ENCODE results near the gene HTR3E.
A peak's percentile ranks its signal among the peaks of the same experiment; 100 is the strongest.
"Not testable (repeated sequence)": the region's sequence is repeated elsewhere in the genome, so short reads cannot be mapped to it uniquely, and the experiment has no call there.

The HTR3E gene

DNA sequence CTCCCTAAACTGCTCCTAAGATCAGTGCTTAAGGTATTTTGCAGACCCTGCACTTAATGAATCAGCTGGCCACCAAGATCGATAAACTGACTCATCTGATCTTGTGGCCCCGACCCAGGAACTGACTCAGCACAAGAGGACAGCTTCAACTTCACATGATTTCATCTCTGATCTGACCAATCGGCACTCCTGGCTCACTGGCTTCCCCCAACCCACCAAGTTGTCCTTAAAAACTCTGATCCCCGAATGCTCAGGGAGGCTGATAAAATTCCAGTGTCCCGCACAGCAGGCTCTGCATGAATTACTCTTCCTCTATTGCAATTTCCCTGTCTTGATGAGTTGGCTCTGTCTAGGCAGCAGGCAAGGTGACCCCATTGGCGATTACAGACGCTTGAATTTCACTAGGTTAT, 13.5 kb downstream of the HTR3E start:
- DNase-seq (ENCODE audit: low read depth) = no peak

- DNase-seq (ENCODE audit: low read depth) = no peak
These were observed 19.2 kb downstream of the HTR3E start for GRCh38 chr3:184116017-184116416.

DNA sequence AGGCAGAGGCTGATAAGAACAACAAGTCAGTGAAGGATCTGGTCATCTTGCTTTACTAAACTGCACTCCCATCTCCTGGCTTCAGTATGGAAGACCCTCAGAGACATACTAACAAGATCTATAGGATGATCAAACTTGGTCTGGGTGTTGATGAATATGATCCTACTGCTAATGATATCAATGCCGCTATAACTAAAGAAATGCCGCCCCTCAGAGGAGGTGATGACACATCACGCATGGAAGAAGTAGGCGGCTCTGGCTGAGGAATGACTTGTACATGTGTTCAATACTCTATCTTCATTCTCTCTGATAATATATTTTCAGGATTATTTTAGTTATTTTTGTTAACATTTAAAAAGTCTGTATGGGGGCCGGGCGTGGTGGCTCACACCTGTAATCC, 20.8 kb downstream of the HTR3E start:
- DNase-seq (ENCODE audit: low read depth) = no peak

GRCh38 chr3:184121031-184121430, 24.2 kb downstream of the HTR3E start:
- not testable (repeated sequence) for DNase-seq (ENCODE audit: low read depth)

- no peak for DNase-seq (ENCODE audit: low read depth)
These were observed 29.1 kb downstream of the HTR3E start for GRCh38 chr3:184126006-184126405.

DNA sequence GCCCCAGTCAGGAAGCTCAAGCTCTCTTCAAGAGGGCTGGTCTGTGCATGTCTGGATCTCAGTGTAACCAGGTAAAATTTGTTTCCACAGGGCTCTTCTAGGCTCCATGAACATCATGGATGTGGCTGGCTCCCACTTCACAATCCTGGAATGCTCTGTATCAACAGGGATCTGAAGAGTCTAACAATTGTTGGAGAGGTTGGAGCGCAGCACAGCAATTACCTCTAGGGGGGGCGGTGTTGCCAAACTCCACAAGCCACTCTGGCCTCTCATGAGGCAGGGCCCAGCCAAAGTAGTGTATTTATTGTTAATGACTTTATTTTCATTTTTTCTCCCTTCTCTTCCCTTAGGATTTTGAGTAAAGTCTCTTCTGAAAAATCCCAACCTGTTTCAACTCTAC, 32.1 kb downstream of the HTR3E start:
- no peak for DNase-seq (ENCODE audit: low read depth)

- DNase-seq (ENCODE audit: low read depth) = no peak
These were observed 36.1 kb downstream of the HTR3E start for GRCh38 chr3:184132945-184133344.

DNA sequence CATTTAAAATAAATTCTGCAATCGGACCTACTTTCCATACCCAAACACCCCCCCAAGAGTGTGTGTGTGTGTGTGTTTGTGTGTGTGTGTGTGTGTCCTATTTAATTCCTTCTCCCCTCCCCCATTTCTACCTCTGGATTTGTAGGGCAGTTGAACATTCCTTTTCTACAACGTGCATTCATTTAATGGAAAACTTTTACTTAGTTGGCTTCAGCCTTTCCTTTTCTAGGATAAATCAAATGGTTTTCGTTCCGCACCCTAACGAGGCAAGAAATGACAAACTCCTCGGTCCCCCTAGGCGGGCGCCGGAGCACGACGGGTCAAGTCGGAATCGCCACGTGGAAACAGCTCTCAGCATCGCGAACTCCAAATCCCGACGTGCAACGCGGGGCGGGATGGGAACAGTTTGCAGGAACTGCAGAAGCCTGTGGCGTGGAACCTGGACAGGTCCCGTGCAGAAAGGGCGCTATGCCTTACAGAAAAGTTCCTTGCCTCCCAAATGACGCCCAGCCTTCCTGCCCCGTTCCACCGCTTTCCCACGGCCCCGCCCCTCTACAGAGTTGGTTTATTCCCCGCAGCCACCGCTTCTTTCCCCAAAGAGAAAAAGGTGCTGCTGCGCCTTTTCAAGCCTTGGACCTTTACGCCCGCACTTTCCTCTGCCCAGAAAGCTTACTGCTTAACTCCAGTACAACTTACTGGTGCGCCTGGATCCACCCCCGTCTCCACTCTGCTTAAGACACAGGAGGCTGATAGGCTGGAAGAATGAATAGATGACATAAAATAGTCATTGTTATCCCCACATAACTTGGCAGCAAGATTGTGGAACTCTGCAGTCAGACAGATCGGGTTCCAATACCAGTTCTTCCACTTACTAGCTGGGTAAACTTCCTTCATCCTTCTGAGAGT, 37.2 kb downstream of the HTR3E start:
- peak; percentile 55 for DNase-seq (ENCODE audit: low read depth)

DNA sequence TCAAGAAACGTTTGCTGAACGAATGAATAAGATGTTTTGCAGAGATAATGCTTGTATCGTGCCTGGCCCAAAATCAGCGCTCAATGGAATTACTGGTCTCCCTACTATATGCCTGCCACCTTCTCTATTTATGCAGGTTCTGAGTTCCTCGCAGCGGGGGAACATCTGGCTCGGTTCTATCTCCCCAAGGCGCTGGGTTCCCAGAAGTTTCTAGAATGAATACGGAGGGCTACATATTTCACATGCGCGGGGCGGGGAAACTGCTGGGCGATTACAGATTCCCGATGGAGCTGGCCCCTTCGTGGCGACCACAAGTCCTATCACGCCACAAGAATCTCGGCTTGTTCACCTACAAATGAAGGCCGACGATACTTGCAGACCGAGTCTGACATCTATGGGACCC, 37.9 kb downstream of the HTR3E start:
- no peak for DNase-seq (ENCODE audit: low read depth)

DNA sequence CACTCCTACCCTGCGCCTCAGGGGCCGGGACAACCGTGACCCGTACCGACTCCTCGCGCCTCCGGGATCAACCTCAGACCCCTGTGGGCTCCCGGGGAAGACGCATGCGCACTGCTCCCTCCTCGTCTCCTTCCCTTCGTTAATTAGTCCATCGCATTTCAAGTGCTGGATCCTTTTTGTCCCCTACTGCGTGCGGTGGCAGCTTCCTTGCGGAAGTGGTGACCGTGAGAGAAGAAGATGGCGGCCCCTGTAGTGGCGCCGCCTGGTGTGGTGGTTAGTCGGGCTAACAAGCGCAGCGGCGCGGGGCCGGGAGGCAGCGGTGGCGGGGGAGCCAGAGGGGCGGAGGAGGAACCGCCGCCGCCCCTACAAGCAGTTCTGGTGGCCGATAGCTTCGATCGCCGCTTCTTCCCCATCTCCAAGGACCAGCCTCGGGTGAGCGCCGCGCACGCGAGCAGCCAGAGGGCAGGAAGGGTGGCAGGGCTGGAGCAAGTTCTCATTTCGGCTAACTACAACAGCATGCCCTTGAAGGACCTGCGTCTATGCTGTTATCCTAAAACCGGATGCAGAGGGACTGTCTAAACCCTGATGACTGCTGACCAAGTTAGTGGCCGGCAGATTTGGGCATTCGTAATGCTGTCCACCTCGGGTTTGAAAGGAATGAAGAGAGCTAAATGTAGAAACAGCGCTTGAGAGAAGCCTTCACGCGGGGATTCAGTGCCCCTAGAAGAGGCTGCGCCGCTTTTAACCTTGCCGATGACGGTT, 38.5 kb downstream of the HTR3E start, which contains the start of gene EIF2B5:
Gene EIF2B5 (plus strand): TSS at position 210 of the 762 bp plus-strand sequence. CDS start 28 bp downstream, at position 238.
- DNase-seq (ENCODE audit: low read depth) = peak; percentile 75

GRCh38 chr3:184135911-184136260, 39.0 kb downstream of the HTR3E start:
- no peak for DNase-seq (ENCODE audit: low read depth)

DNA sequence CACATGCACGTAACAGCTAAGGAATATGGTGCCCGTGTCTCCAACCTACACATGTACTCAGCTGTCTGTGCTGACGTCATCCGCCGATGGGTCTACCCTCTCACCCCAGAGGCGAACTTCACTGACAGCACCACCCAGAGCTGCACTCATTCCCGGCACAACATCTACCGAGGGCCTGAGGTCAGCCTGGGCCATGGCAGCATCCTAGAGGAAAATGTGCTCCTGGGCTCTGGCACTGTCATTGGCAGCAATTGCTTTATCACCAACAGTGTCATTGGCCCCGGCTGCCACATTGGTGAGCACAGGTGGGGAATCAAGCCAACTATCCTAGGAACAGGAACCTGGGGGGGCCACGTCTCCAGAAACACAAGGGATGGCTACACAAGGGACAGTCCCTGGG, 43.6 kb downstream of the HTR3E start:
- no peak for DNase-seq (ENCODE audit: low read depth)

- no peak for DNase-seq (ENCODE audit: low read depth)
These were observed 45.3 kb downstream of the HTR3E start for GRCh38 chr3:184142199-184142598.

DNA sequence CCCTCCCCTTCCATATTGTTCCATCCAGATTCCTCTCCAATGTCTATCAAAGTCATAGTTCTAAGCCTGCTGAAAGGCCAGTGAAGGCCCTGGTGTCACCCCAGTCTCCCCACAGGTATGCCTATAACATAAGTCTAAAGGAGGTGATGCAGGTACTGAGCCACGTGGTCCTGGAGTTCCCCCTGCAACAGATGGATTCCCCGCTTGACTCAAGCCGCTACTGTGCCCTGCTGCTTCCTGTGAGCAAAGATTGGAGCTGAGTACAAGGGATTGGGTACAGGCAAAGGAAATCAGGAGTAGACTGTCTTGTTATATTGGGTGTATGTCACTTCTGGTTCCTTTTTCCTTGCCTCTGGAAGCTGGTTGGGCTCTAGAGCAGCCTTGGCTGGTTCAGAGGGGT, 46.5 kb downstream of the HTR3E start:
- no peak for DNase-seq (ENCODE audit: low read depth)

DNA sequence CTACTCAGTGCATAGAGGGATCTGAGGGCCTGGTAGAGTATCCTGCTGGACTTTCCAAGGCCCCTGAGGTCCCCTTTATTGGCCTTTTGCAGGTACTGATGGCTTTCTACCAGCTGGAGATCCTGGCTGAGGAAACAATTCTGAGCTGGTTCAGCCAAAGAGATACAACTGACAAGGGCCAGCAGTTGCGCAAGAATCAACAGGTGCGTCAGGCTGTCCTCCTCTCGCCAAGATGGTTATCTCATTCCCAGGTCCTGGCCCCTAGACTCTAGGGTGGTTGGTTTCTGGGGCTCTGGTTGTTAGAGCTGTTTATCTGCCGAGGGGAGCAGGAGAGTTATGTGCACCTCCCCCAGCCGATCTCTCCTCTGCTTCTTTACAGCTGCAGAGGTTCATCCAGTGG, 47.6 kb downstream of the HTR3E start:
- no peak for DNase-seq (ENCODE audit: low read depth)

DNA sequence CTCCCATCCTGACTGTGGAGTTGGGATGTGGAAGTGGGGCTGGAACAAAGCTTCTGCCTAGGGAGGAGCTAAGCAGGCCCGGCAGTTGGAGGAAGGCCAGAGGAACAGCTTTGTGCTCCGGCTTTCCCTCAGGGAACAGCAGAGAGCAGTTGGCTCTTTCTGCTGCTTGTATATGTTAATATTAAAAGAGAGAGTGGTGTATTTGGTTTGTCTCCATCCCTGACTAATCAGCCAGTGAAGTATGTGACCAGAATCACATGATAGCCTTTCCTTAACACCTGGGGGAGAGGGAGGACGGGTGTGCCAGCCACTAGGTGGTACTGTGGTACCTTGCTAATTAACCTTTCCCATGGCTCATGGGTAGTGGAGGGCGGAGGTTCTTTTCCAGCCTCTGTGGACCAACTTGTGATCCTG, 48.3 kb downstream of the HTR3E start:
- DNase-seq (ENCODE audit: low read depth) = peak; percentile 15

DNA sequence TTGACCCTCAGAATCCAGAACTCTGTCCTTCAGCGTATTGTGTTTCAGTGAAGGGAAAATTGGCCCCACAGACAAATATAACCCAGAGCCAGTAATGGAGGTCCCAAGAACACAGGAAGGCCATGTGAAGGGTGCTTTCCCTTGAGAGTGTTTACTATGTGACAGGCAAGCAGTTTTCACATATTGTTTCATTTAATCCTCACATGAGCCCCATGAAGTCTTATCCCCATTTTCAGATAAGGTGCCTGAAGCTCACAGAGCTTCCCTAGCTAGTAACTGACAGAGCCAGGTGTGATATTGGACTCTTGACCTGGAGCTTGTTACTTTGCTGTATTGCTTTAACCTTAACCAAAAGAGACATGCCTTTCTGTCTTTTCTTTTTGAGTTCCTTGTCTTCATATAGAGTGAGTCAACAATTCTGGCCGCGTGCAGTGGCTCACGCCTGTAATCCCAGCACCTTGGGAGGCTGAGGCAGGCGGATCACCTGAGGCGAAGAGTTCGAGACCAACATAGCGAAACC, 48.9 kb downstream of the HTR3E start:
- DNase-seq (ENCODE audit: low read depth) = no peak

- DNase-seq (ENCODE audit: low read depth) = no peak
These were observed 51.2 kb downstream of the HTR3E start for GRCh38 chr3:184148076-184148475.

GRCh38 chr3:184149123-184149522, 52.3 kb downstream of the HTR3E start:
- no peak for DNase-seq (ENCODE audit: low read depth)

DNA sequence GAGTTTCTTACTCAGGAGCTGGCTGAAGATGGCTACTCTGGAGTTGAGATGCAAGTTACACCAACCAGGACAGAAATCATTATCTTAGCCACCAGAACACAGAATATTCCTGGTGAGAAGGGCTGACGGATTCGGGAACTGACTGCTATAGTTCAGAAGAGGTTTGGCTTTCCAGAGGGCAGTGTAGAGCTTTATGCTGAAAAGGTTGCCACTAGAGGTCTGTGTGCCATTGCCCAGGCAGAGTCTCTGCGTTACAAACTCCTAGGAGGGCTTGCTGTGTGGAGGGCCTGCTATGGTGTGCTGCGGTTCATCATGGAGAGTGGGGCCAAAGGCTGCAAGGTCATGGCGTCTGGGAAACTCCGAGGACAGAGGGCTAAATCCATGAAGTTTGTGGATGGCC, 52.9 kb downstream of the HTR3E start:
- DNase-seq (ENCODE audit: low read depth) = not testable (repeated sequence)

- peak; percentile 44 for DNase-seq (ENCODE audit: low read depth)
These were observed 58.2 kb downstream of the HTR3E start, which contains the start of gene DVL3 for GRCh38 chr3:184154885-184155643. DVL3 (plus strand) TSS chr3:184155377; CDS start chr3:184155636, 259 bp downstream.
